OCI-LY1 (cell line): ENCODE data around the gene SEMA4B.

ENCODE experiments used
- H2AFZ ChIP-seq: fragments of 200-600 bp; sonication (generic), shearing (Covaris generic); 2 replicates; pipeline ENCODE4 v1.6.0; 2014; ENCODE audit warnings: antibody characterized with exemption, mild to moderate bottlenecking, low read length
- H3F3A ChIP-seq: fragments of 200-600 bp; sonication (generic), shearing (Covaris generic); 2 replicates; pipeline ENCODE4 v1.6.0; 2014; ENCODE audit warnings: mild to moderate bottlenecking, antibody characterized with exemption, low read length, moderate library complexity; ENCODE audit not compliant: insufficient read depth
- H3K27ac ChIP-seq: fragments of 200-600 bp; sonication (generic); 2 replicates; pipeline ENCODE4 v1.5.1; 2014; ENCODE audit warnings: low read length, mixed run types, mild to moderate bottlenecking, low read depth; ENCODE audit not compliant: poor library complexity, severe bottlenecking
- H3K27me3 ChIP-seq: fragments of 200-600 bp; sonication (generic); 2 replicates; pipeline ENCODE4 v1.6.0; 2014; ENCODE audit warnings: antibody characterized with exemption, mild to moderate bottlenecking, low read length, moderate library complexity; ENCODE audit not compliant: insufficient read depth
- H3K36me3 ChIP-seq: fragments of 200-600 bp; sonication (generic); 2 replicates; pipeline ENCODE4 v1.6.1; 2014; ENCODE audit warnings: mild to moderate bottlenecking, antibody characterized with exemption, low read length, moderate library complexity, mixed read lengths; ENCODE audit not compliant: insufficient read depth
- H3K4me1 ChIP-seq: fragments of 200-600 bp; sonication (generic); 2 replicates; pipeline ENCODE4 v1.5.1; 2014; ENCODE audit warnings: mild to moderate bottlenecking, low read length, moderate library complexity; ENCODE audit not compliant: insufficient read depth, severe bottlenecking
- H3K4me2 ChIP-seq: fragments of 200-600 bp; sonication (generic), shearing (Covaris generic); 2 replicates; pipeline ENCODE4 v1.6.1; 2014; ENCODE audit warnings: low read length
- H3K4me3 ChIP-seq: fragments of 200-600 bp; sonication (generic); 2 replicates; pipeline ENCODE4 v1.5.1; 2014; ENCODE audit warnings: low read length, low read depth, mild to moderate bottlenecking, mixed read lengths; ENCODE audit not compliant: poor library complexity, severe bottlenecking
- H3K79me2 ChIP-seq: fragments of 200-600 bp; shearing (Covaris generic); 2 replicates; pipeline ENCODE4 v1.6.1; 2016; ENCODE audit warnings: mixed run types, low read length, mixed read lengths; ENCODE audit not compliant: insufficient read depth
- H3K9ac ChIP-seq: fragments of 200-600 bp; sonication (generic), shearing (Covaris generic); 2 replicates; pipeline ENCODE4 v1.6.1; 2014; ENCODE audit warnings: mild to moderate bottlenecking, low read length, mixed read lengths
- H3K9me2 ChIP-seq: fragments of 200-600 bp; sonication (generic), shearing (Covaris generic); 2 replicates; pipeline ENCODE4 v1.6.1; 2014; ENCODE audit warnings: low read depth, mild to moderate bottlenecking, low read length, mixed read lengths
- H3K9me3 ChIP-seq: fragments of 200-600 bp; shearing (Covaris generic); 2 replicates; pipeline ENCODE4 v1.6.1; 2014; ENCODE audit warnings: low read length, mixed read lengths
- H4K20me1 ChIP-seq: fragments of 200-600 bp; sonication (generic), shearing (Covaris generic); 2 replicates; pipeline ENCODE4 v1.6.0; 2016; ENCODE audit warnings: mild to moderate bottlenecking, low read length; ENCODE audit not compliant: insufficient read depth
- CTCF ChIP-seq: fragments of 200-600 bp; sonication (generic), shearing (Covaris generic); IDR thresholded peaks from 2 replicates; pipeline ENCODE4 v1.5.1; 2017; ENCODE audit warnings: mild to moderate bottlenecking, antibody characterized with exemption, low read length, moderate library complexity, mixed read lengths
- EZH2 ChIP-seq: fragments of 200-600 bp; sonication (generic), shearing (Covaris generic); IDR thresholded peaks from 2 replicates; pipeline ENCODE4 v1.8.0; 2017; ENCODE audit warnings: borderline replicate concordance, mixed run types, mild to moderate bottlenecking, antibody characterized with exemption, low read length, moderate library complexity, mixed read lengths

Gene SEMA4B

GRCh38 chr15:90154246-90154645 lies 46.9 kb upstream of the SEMA4B start:
- H2AFZ ChIP-seq = no peak overlapping the region
- H3K9ac ChIP-seq = no peak overlapping the region
- TF ChIP-seq CTCF (no peak), EZH2 (no peak)
- peaks cover 5% of the 10 kb centered on the region for H3K27me3 ChIP-seq
- H3K9me3 ChIP-seq = no peaks in the 10 kb centered on the region
- H3K79me2 ChIP-seq = no peaks in the 10 kb centered on the region
- H3K36me3 ChIP-seq = no peaks in the 10 kb centered on the region
- H3K4me3 ChIP-seq = no peak overlapping the region
- H3F3A ChIP-seq = no peaks in the 10 kb centered on the region
- no peak overlapping the region for H3K27ac ChIP-seq
- H3K9me2 ChIP-seq = no peaks in the 10 kb centered on the region
- no peaks in the 10 kb centered on the region for H4K20me1 ChIP-seq
- no peak overlapping the region for H3K4me2 ChIP-seq
- H3K4me1 ChIP-seq = peaks cover 5% of the 10 kb centered on the region

GRCh38 chr15:90154861-90155626 lies 46.1 kb upstream of the SEMA4B start:
- Histone ChIP-seq H2AFZ (no peak overlapping the region), H3K36me3 (no peaks in the 10 kb centered on the region), H3K9ac (no peak overlapping the region), H3K27ac (no peak overlapping the region), H3K9me2 (no peaks in the 10 kb centered on the region), H3K9me3 (no peaks in the 10 kb centered on the region), H3F3A (no peaks in the 10 kb centered on the region), H4K20me1 (no peaks in the 10 kb centered on the region), H3K27me3 (peaks cover 1% of the 10 kb centered on the region; the same call in 1 of the 2 replicates), H3K79me2 (no peaks in the 10 kb centered on the region), H3K4me2 (no peak overlapping the region), H3K4me1 (peaks cover 5% of the 10 kb centered on the region), H3K4me3 (no peak overlapping the region)
- no peak for TF ChIP-seq CTCF
- TF ChIP-seq EZH2 = no peak

- Histone ChIP-seq H3K9ac (no peak overlapping the region), H3K79me2 (no peaks in the 10 kb centered on the region), H3K4me1 (peaks cover 5% of the 10 kb centered on the region), H3K27me3 (no peaks in the 10 kb centered on the region), H3K9me3 (no peaks in the 10 kb centered on the region), H3K36me3 (no peaks in the 10 kb centered on the region), H3K4me3 (no peak overlapping the region), H3K4me2 (no peak overlapping the region), H4K20me1 (no peaks in the 10 kb centered on the region), H3F3A (no peaks in the 10 kb centered on the region), H3K9me2 (no peaks in the 10 kb centered on the region), H3K27ac (no peak overlapping the region), H2AFZ (no peak overlapping the region)
- TF ChIP-seq EZH2 (no peak), CTCF (no peak)
Observed at GRCh38 chr15:90159213-90159612, 41.9 kb upstream of the SEMA4B start.
